Caco-2 (cell line): Measurements from ENCODE around the gene MAMDC4. TPM values are rescaled to one million over a fixed set of nuclear protein-coding genes. Genes with fewer than 3 reads are reported as not detected.
A peak's percentile ranks its signal among the peaks of the same experiment; 100 is the strongest.

Experiments
- BruUV-seq: library from RNA; stranded (reverse); fragments of 400-500 nt; replicated peaks from 2 replicates; lab custom pipeline; 2021; lab: Mats Ljungman, UMichigan
- CTCF ChIA-PET: fragments of 300-600 bp; sonication (Branson Sonifier 250); formaldehyde crosslinking; loops from one replicate; lab custom pipeline; 2022; ENCODE audit warnings: antibody characterized with exemption; lab: Charles Lee
- POLR2A ChIA-PET: fragments of 300-600 bp; sonication (Branson Sonifier 250); formaldehyde crosslinking; loops from one replicate; lab custom pipeline; 2022; ENCODE audit warnings: antibody characterized with exemption; lab: Charles Lee
- DNase-seq, 2 experiments: peaks; one replicate each; pipeline versions ENCODE4 v3.0.0 to v3.0.0-alpha.2; 2020 to 2022
- H3K27me3 ChIP-seq: replicated peaks from 2 replicates; pipeline ENCODE4 v1.6.0; 2011; ENCODE audit warnings: low read length; ENCODE audit not compliant: control insufficient read depth, insufficient read depth
- H3K36me3 ChIP-seq: 2 replicates; pipeline ENCODE4 v1.5.1; 2011; ENCODE audit warnings: low read length; ENCODE audit not compliant: control insufficient read depth, insufficient read depth
- H3K4me1 ChIP-seq: fragments of 250-450 bp; sonication (Bioruptor Pico); 2 replicates; pipeline ENCODE4 v1.5.1; 2020; ENCODE audit warnings: mild to moderate bottlenecking
- H3K4me3 ChIP-seq: 2 replicates; pipeline ENCODE4 v1.5.1; 2011; ENCODE audit warnings: low read depth, mild to moderate bottlenecking, control low read depth, low read length
- H3K9me3 ChIP-seq: fragments of 250-450 bp; sonication (Bioruptor Pico); 2 replicates; pipeline ENCODE4 v1.5.1; 2020; ENCODE audit warnings: mild to moderate bottlenecking, moderate library complexity
- H3K27ac Mint-ChIP-seq: one replicate; pipeline ENCODE4 v1.8.0; 2022; ENCODE audit warnings: mixed read lengths; ENCODE audit not compliant: unreplicated experiment
- H3K27me3 Mint-ChIP-seq: one replicate; pipeline ENCODE4 v1.8.0; 2022; ENCODE audit warnings: mixed read lengths; ENCODE audit not compliant: insufficient read depth, unreplicated experiment
- H3K36me3 Mint-ChIP-seq: one replicate; pipeline ENCODE4 v1.8.0; 2022; ENCODE audit warnings: mild to moderate bottlenecking, mixed read lengths; ENCODE audit not compliant: insufficient read depth, unreplicated experiment
- H3K4me1 Mint-ChIP-seq: one replicate; pipeline ENCODE4 v1.8.0; 2022; ENCODE audit warnings: low read depth, mixed read lengths; ENCODE audit not compliant: unreplicated experiment
- H3K4me3 Mint-ChIP-seq: one replicate; pipeline ENCODE4 v1.8.0; 2022; ENCODE audit warnings: mild to moderate bottlenecking, moderate library complexity, mixed read lengths; ENCODE audit not compliant: unreplicated experiment
- H3K9me3 Mint-ChIP-seq: one replicate; pipeline ENCODE4 v1.8.0; 2022; ENCODE audit warnings: mixed read lengths; ENCODE audit not compliant: unreplicated experiment
- CTCF ChIP-seq, 2 experiments: fragments of 200-600 bp in 1 of 2; IDR thresholded peaks; 1 replicate in 1 of 2; 2 replicates in 1 of 2; pipeline versions ENCODE4 v1.5.1 to v1.8.0; 2011 to 2022; ENCODE audit warnings: antibody characterized with exemption in 1 of 2, control low read depth in 1 of 2, inconsistent platforms in 1 of 2, low read depth in 1 of 2, low read length in 1 of 2, mild to moderate bottlenecking in 1 of 2, moderate library complexity in 1 of 2; ENCODE audit not compliant: insufficient read depth in 1 of 2, severe bottlenecking in 1 of 2, unreplicated experiment in 1 of 2
- intact Hi-C: fragments of 100-400 bp; cut with micrococcal nuclease; formaldehyde crosslinking; loops from one replicate; pipeline ENCODE4 v1.10.0; 2022; ENCODE audit not compliant: unreplicated experiment
- total RNA-seq: library from RNA; stranded (reverse); gene quantifications from 2 replicates; pipeline ENCODE4 v1.2.3, GENCODE V29; 2022

Gene MAMDC4
- total RNA-seq, 1 experiment from 2014 or later = 8.8 TPM

GRCh38 chr9:136860933-136861873 is 9.1 kb downstream of the MAMDC4 start:
- Histone ChIP-seq H3K9me3 (no peaks in the 10 kb centered on the region), H3K36me3 (peaks cover 1% of the 10 kb centered on the region; the same call in 1 of the 2 replicates), H3K4me3 (no peak overlapping the region), H3K27me3 (no peaks in the 10 kb centered on the region), H3K4me1 (peaks cover 13% of the 10 kb centered on the region)
- TF ChIP-seq CTCF (IDR thresholded peaks at IDR 0.05; ENCODE audit: insufficient read depth in 1 of 2, low read depth in 1 of 2, low read length in 1 of 2, severe bottlenecking in 1 of 2, unreplicated experiment in 1 of 2) = no peak
- peaks cover 95% of the 10 kb centered on the region for H3K36me3 Mint-ChIP-seq
- BruUV-seq = no TSS peak
- intact Hi-C loops = no loop called here
- H3K9me3 Mint-ChIP-seq = no peaks in the 10 kb centered on the region
- ChIA-PET POLR2A (no interaction called here), CTCF (no interaction called here)
- H3K4me1 Mint-ChIP-seq = no peaks in the 10 kb centered on the region
- no peaks in the 10 kb centered on the region for H3K27me3 Mint-ChIP-seq
- H3K27ac Mint-ChIP-seq = no peak overlapping the region
- no peak overlapping the region for H3K4me3 Mint-ChIP-seq
- DNase-seq = no peak

DNA sequence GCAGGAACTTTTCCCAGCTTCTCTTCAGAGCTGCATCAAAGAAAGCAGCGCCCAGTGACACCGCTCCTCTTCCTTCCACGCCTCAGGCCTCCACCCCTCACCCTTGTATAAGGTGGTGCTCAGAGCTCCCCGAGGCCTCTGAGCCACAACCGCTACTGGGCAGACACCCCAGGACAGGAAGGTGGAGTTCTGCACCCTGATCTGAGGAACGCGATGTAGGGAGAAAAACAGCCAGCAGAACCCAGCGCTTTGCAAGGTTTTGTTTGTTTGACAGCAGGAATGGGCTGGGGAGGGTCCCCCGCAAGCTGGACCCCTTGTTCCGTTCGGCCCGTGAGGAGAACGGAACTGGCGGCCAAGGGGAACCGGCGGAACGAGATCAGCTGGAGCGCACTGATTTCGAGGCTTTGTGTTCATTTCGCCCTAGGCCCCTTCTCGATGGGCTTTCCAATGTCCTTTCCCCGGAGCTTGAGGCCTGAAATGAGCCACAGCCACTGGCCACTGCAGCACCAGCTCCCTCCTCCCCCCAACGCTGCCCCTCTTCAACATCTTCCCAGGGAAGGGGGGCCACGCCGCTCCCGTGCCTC is 9.8 kb downstream of the MAMDC4 start:
- Mint-ChIP-seq H3K27ac (peak overlapping the region; percentile 73), H3K4me3 (no peak overlapping the region), H3K36me3 (peaks cover 90% of the 10 kb centered on the region), H3K9me3 (no peaks in the 10 kb centered on the region), H3K27me3 (no peaks in the 10 kb centered on the region), H3K4me1 (no peaks in the 10 kb centered on the region)
- Histone ChIP-seq H3K36me3 (peaks cover 1% of the 10 kb centered on the region; the same call in 1 of the 2 replicates), H3K27me3 (no peaks in the 10 kb centered on the region), H3K4me3 (no peak overlapping the region), H3K4me1 (peaks cover 13% of the 10 kb centered on the region), H3K9me3 (no peaks in the 10 kb centered on the region)
- BruUV-seq = no TSS peak
- no peak for DNase-seq
- ChIA-PET POLR2A (no interaction called here), CTCF (no interaction called here)
- intact Hi-C loops = no loop called here
- TF ChIP-seq CTCF (IDR thresholded peaks at IDR 0.05; ENCODE audit: insufficient read depth in 1 of 2, low read depth in 1 of 2, low read length in 1 of 2, severe bottlenecking in 1 of 2, unreplicated experiment in 1 of 2) = no peak

GRCh38 chr9:136862849-136863622 is 10.9 kb downstream of the MAMDC4 start:
- POLR2A ChIA-PET = no interaction called here
- Mint-ChIP-seq H3K27ac (no peak overlapping the region), H3K4me3 (no peak overlapping the region), H3K9me3 (no peaks in the 10 kb centered on the region), H3K27me3 (no peaks in the 10 kb centered on the region), H3K36me3 (peaks cover 79% of the 10 kb centered on the region), H3K4me1 (no peaks in the 10 kb centered on the region)
- CTCF ChIA-PET = no interaction called here
- no peak for TF ChIP-seq CTCF (IDR thresholded peaks at IDR 0.05; ENCODE audit: insufficient read depth in 1 of 2, low read depth in 1 of 2, low read length in 1 of 2, severe bottlenecking in 1 of 2, unreplicated experiment in 1 of 2)
- intact Hi-C loops = no loop called here
- DNase-seq = no peak
- no TSS peak for BruUV-seq
- Histone ChIP-seq H3K4me1 (peaks cover 13% of the 10 kb centered on the region), H3K27me3 (no peaks in the 10 kb centered on the region), H3K9me3 (no peaks in the 10 kb centered on the region), H3K4me3 (no peak overlapping the region), H3K36me3 (peaks cover 1% of the 10 kb centered on the region; the same call in 1 of the 2 replicates)
